Neutrophil (primary cell): ENCODE data around the gene SDHB.

Source experiments
- H3K27ac ChIP-seq: fragments of 200-600 bp; sonication (generic); 2 replicates; pipeline ENCODE4 v1.5.1; 2016; ENCODE audit warnings: mild to moderate bottlenecking, moderate library complexity
- H3K27me3 ChIP-seq: fragments of 200-600 bp; sonication (generic); 2 replicates; pipeline ENCODE4 v1.6.0; 2016; ENCODE audit warnings: mild to moderate bottlenecking
- H3K36me3 ChIP-seq: fragments of 200-600 bp; sonication (generic); 2 replicates; pipeline ENCODE4 v1.5.1; 2017
- H3K4me1 ChIP-seq, 2 experiments: fragments of 200-600 bp in 1 of 2; sonication (generic) in 1 of 2; 1 replicate in 1 of 2; 2 replicates in 1 of 2; pipeline versions ENCODE4 v1.5.1 to v1.6.1; 2013 to 2016; ENCODE audit warnings: low read depth in 1 of 2, low read length in 1 of 2, mild to moderate bottlenecking in 1 of 2, moderate library complexity in 1 of 2; ENCODE audit not compliant: control insufficient read depth in 1 of 2, insufficient read depth in 1 of 2
- H3K4me3 ChIP-seq, 2 experiments: fragments of 200-600 bp in 1 of 2; sonication (generic) in 1 of 2; 1 replicate in 1 of 2; 2 replicates in 1 of 2; pipeline ENCODE4 v1.5.1; 2013 to 2016; ENCODE audit warnings: low read depth in 1 of 2, low read length in 1 of 2, mild to moderate bottlenecking in 1 of 2, moderate library complexity in 1 of 2
- H3K9me3 ChIP-seq: fragments of 200-600 bp; sonication (generic); 2 replicates; pipeline ENCODE4 v1.5.1; 2016
- CTCF ChIP-seq: fragments of 200-600 bp; sonication (generic); IDR thresholded peaks from 2 replicates; pipeline ENCODE4 v1.5.1; 2016; ENCODE audit warnings: antibody characterized with exemption

SDHB gene

GRCh38 chr1:17027403-17027802 lies 26.4 kb downstream of the SDHB start:
- peaks cover 87% of the 10 kb centered on the region for H3K36me3 ChIP-seq
- H3K4me3 ChIP-seq = no peak overlapping the region
- H3K4me1 ChIP-seq = peaks cover 9 to 11% of the 10 kb centered on the region in 2 experiments
- H3K27ac ChIP-seq = peak overlapping the region; percentile 28
- H3K9me3 ChIP-seq = no peaks in the 10 kb centered on the region
- no peak for TF ChIP-seq CTCF
- no peaks in the 10 kb centered on the region for H3K27me3 ChIP-seq

- no peak overlapping the region for H3K4me3 ChIP-seq
- H3K4me1 ChIP-seq = peaks cover 9 to 11% of the 10 kb centered on the region in 2 experiments
- H3K27ac ChIP-seq = no peak overlapping the region
- H3K36me3 ChIP-seq = peaks cover 96% of the 10 kb centered on the region
- H3K27me3 ChIP-seq = no peaks in the 10 kb centered on the region
- no peaks in the 10 kb centered on the region for H3K9me3 ChIP-seq
- TF ChIP-seq CTCF = no peak
Measured at GRCh38 chr1:17024721-17025120, 29.1 kb downstream of the SDHB start.

- no peak overlapping the region for H3K4me3 ChIP-seq
- no peak for TF ChIP-seq CTCF
- H3K27ac ChIP-seq = peak overlapping the region; percentile 32
- H3K9me3 ChIP-seq = no peaks in the 10 kb centered on the region
- H3K36me3 ChIP-seq = peaks cover 98% of the 10 kb centered on the region
- no peaks in the 10 kb centered on the region for H3K27me3 ChIP-seq
- peaks cover 9 to 11% of the 10 kb centered on the region in 2 experiments for H3K4me1 ChIP-seq
Measured at GRCh38 chr1:17023573-17023972, 30.3 kb downstream of the SDHB start.

GRCh38 chr1:17023102-17023501 lies 30.7 kb downstream of the SDHB start:
- Histone ChIP-seq H3K4me1 (peaks cover 9 to 11% of the 10 kb centered on the region in 2 experiments), H3K9me3 (no peaks in the 10 kb centered on the region), H3K36me3 (peaks cover 98% of the 10 kb centered on the region), H3K27ac (peak overlapping the region; percentile 32), H3K4me3 (no peak overlapping the region), H3K27me3 (no peaks in the 10 kb centered on the region)
- TF ChIP-seq CTCF = no peak

GRCh38 chr1:17021896-17022295 lies 31.9 kb downstream of the SDHB start:
- TF ChIP-seq CTCF = no peak
- Histone ChIP-seq H3K27me3 (no peaks in the 10 kb centered on the region), H3K4me3 (no peak overlapping the region), H3K36me3 (peaks cover 90% of the 10 kb centered on the region), H3K27ac (no peak overlapping the region), H3K4me1 (peaks cover 9 to 11% of the 10 kb centered on the region in 2 experiments), H3K9me3 (no peaks in the 10 kb centered on the region)

DNA sequence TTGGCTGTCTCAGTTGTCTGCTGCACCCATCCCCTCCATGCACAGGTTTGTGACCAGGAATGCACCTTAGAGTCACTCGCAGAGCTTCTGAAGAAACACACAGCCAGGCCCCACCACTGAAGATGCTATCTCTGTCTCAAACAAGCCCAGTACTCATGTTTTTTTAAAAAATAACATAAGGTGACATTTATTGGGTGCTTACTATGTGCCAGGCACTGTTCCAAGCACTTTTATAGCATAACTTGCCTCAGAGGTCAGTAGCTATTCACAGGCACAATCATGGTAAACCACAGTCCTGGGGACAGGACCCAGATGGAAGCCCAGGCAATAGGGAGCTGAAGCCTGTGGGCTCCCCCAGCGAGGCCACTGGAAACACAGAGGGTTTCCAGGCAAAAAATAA lies 33.3 kb downstream of the SDHB start:
- Histone ChIP-seq H3K36me3 (peaks cover 76% of the 10 kb centered on the region), H3K27me3 (no peaks in the 10 kb centered on the region), H3K27ac (no peak overlapping the region), H3K9me3 (no peaks in the 10 kb centered on the region), H3K4me1 (peaks cover 16 to 20% of the 10 kb centered on the region in 2 experiments), H3K4me3 (no peak overlapping the region)
- no peak for TF ChIP-seq CTCF
